Measurements from ENCODE around the gene TOMM70. TPM values are rescaled to one million over a fixed set of nuclear protein-coding genes. Genes with fewer than 3 reads are reported as not detected.
A peak's percentile ranks its signal among the peaks of the same experiment; 100 is the strongest.

TOMM70 gene
- total and polyA plus RNA-seq, 2 of the 13 experiments (the other 11 are each of a cell fraction or from before 2014, with no cell fraction given) = 27.0 to 77.2 TPM

- TF ChIP-seq ZNF451 (CRISPR knock-in tag; IDR thresholded peaks at IDR 0.05) (no peak; the same call in 1 of the 2 replicates), REST (IDR thresholded peaks at IDR 0.05; ENCODE audit: borderline replicate concordance in 1 of 2, low read depth in 1 of 2, low read length in 2 of 2) (no peak; a peak in 1 of 4 replicates), E2F1 (CRISPR knock-in tag; IDR thresholded peaks at IDR 0.05) (peak; percentile 69), ZNF143 (CRISPR knock-in tag; IDR thresholded peaks at IDR 0.05) (peak; percentile 93), NCOA5 (CRISPR knock-in tag; IDR thresholded peaks at IDR 0.05) (no peak), FOXC1 (CRISPR knock-in tag; IDR thresholded peaks at IDR 0.05; ENCODE audit: borderline replicate concordance) (no peak; the same call in 1 of the 2 replicates), NFKB2 (CRISPR knock-in tag; IDR thresholded peaks at IDR 0.05; ENCODE audit: borderline replicate concordance) (no peak; the same call in none of the 2 replicates), DDIT3 (CRISPR knock-in tag; IDR thresholded peaks at IDR 0.05) (no peak; the same call in 1 of the 2 replicates), NBN (conservative IDR thresholded peaks at IDR 0.05) (no peak), KDM2A (CRISPR knock-in tag; IDR thresholded peaks at IDR 0.05; ENCODE audit: borderline replicate concordance, low read depth) (peak; percentile 66; the same call in 1 of the 2 replicates), ISL2 (CRISPR knock-in tag; IDR thresholded peaks at IDR 0.05) (peak; percentile 56; the same call in 1 of the 2 replicates), GLMP (CRISPR knock-in tag; IDR thresholded peaks at IDR 0.05; ENCODE audit: borderline replicate concordance) (no peak; the same call in 1 of the 2 replicates), CENPT (CRISPR knock-in tag; IDR thresholded peaks at IDR 0.05; ENCODE audit: low read depth) (no peak; the same call in 1 of the 2 replicates), U2AF2 (IDR thresholded peaks at IDR 0.05; ENCODE audit: low read depth, low read length) (peak; percentile 52; the same call in 1 of the 2 replicates), SRSF4 (IDR thresholded peaks at IDR 0.05; ENCODE audit: low read depth, low read length, poor library complexity, severe bottlenecking) (no peak), HOXA7 (CRISPR knock-in tag; IDR thresholded peaks at IDR 0.05) (no peak), ZBTB1 (CRISPR knock-in tag; IDR thresholded peaks at IDR 0.05; ENCODE audit: borderline replicate concordance) (no peak), ZSCAN12 (CRISPR knock-in tag; IDR thresholded peaks at IDR 0.05) (0 out of 2 replicates have a peak, but pooled peaks have one; percentile 55)
- TF ChIP-seq, protein P1, sequence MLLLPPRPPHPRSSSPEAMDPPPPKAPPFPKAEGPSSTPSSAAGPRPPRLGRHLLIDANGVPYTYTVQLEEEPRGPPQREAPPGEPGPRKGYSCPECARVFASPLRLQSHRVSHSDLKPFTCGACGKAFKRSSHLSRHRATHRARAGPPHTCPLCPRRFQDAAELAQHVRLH (CRISPR knock-in tag; IDR thresholded peaks at IDR 0.05; ENCODE audit: borderline replicate concordance, low read depth) = peak; percentile 50; the same call in 1 of the 2 replicates
- TF ChIP-seq, protein P2, sequence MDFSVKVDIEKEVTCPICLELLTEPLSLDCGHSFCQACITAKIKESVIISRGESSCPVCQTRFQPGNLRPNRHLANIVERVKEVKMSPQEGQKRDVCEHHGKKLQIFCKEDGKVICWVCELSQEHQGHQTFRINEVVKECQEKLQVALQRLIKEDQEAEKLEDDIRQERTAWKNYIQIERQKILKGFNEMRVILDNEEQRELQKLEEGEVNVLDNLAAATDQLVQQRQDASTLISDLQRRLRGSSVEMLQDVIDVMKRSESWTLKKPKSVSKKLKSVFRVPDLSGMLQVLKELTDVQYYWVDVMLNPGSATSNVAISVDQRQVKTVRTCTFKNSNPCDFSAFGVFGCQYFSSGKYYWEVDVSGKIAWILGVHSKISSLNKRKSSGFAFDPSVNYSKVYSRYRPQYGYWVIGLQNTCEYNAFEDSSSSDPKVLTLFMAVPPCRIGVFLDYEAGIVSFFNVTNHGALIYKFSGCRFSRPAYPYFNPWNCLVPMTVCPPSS (IDR thresholded peaks at IDR 0.05) = no peak
Measured at GRCh38 chr3:100400780-100401673, at the start of gene TOMM70, which contains the start of gene LNP1 (continued).
